ENCODE results near the gene CNTNAP4.

CNTNAP4 gene

DNA sequence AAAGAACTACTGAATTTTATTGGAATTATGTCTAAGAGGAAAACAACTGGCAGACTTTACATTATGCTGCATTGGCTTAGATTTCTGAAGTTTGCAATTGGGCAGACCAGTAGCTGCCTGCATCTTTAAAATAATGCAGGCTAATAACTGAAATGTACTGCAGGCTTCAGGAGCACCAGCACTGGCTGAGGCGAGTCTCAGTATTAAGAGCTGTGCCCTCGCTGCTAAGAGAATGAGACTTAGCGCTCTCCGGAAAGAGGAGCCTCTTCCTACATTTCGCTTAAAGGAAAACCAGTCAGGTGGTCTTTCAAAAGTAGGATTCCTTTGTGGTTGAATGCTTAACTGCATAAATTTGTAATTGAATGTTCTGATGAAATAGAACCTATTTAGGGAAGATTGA, 885 bp downstream of the CNTNAP4 start:
- POLR2A ChIA-PET = no interaction called here
- TF ChIP-seq NFRKB (IDR thresholded peaks at IDR 0.05) (no peak), TARDBP (IDR thresholded peaks at IDR 0.05) (no peak), LEF1 (IDR thresholded peaks at IDR 0.05; ENCODE audit: borderline replicate concordance) (no peak), FOXK2 (IDR thresholded peaks at IDR 0.05) (no peak), BHLHE40 (IDR thresholded peaks at IDR 0.05; ENCODE audit: borderline replicate concordance) (no peak), SUZ12 (IDR thresholded peaks at IDR 0.05) (no peak), CTBP1 (IDR thresholded peaks at IDR 0.05; ENCODE audit: borderline replicate concordance) (no peak), ELF4 (IDR thresholded peaks at IDR 0.05) (no peak), ARNT (IDR thresholded peaks at IDR 0.05) (no peak), ZNF384 (IDR thresholded peaks at IDR 0.05) (no peak), SP1 (IDR thresholded peaks at IDR 0.05) (no peak), FOXA1 (IDR thresholded peaks at IDR 0.05) (no peak), HDGF (IDR thresholded peaks at IDR 0.05; ENCODE audit: borderline replicate concordance) (no peak), FOXM1 (IDR thresholded peaks at IDR 0.05; ENCODE audit: borderline replicate concordance) (no peak), L3MBTL2 (conservative IDR thresholded peaks at IDR 0.05) (no peak)
- TF ChIP-seq, protein P1, sequence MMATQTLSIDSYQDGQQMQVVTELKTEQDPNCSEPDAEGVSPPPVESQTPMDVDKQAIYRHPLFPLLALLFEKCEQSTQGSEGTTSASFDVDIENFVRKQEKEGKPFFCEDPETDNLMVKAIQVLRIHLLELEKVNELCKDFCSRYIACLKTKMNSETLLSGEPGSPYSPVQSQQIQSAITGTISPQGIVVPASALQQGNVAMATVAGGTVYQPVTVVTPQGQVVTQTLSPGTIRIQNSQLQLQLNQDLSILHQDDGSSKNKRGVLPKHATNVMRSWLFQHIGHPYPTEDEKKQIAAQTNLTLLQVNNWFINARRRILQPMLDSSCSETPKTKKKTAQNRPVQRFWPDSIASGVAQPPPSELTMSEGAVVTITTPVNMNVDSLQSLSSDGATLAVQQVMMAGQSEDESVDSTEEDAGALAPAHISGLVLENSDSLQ (IDR thresholded peaks at IDR 0.05) = no peak
- CTCF ChIA-PET = interaction anchor here (1.1 kb wide), 1 partner anchor 13 kb away, joined by 4 read pairs; no protein-coding TSS in a partner anchor
- no peak for DNase-seq (ENCODE audit: extremely low spot score)

DNA sequence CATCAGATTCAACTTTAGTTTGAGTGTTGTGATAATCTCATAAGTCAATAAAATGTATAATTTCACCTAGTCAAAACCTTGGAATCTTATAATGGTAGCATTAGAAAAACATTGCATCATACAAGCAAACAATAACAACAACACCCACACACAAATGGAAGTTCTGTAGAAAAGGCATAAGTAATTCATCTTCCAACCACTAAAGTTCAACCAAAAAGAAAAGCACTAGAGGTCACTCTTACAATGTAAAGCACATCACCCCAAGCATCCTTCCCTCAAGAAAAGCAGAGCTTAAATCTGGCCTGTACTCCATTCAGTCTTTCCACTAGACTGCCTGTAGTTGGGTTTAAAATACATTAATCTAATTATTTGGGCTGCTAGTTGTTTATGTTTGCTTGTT, 1.8 kb downstream of the CNTNAP4 start:
- TF ChIP-seq SUZ12 (IDR thresholded peaks at IDR 0.05) (no peak), FOXK2 (IDR thresholded peaks at IDR 0.05) (no peak), ZNF384 (IDR thresholded peaks at IDR 0.05) (no peak), NFRKB (IDR thresholded peaks at IDR 0.05) (no peak), L3MBTL2 (conservative IDR thresholded peaks at IDR 0.05) (no peak)
- ChIA-PET POLR2A (no interaction called here), CTCF (interaction anchor here (1.2 kb wide), 1 partner anchor 13 kb away, joined by 4 read pairs; no protein-coding TSS in a partner anchor)
- no peak for DNase-seq (ENCODE audit: extremely low spot score)

DNA sequence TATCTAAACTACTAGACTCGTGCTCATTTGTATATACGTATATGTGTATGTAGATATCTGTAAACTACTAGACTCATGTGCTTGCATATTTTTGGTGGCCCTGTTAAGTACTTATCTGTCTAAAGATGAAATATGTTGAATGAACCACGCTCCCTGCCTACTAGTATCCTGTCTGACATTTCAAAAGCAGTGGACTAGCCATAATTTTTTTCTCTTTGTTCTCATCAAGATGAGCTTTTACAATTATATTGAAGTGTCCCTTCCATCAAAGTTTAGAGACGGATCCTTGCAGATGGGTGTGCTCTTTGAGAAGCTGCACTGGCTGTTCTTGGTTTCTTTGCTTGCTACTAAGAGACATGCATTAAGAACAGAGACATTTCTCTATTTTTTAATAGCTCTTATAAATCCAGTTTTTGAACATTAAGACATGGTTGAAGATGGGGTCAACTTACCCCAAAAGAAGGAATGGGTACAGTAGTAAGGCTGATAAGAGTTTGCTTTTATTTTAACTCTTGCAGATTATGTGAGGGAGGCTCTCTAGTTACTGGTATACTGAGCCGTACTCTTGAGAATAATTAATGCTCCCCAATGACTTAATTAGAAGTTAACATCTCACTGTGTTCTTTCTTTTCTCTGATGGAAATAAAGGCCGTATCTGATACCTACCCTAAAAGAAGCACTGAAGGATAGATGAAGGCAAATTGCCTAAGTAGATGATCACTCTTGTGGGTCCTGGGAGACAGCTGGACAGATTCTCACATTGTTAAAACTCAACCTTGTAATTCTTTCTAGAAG, 3.4 kb downstream of the CNTNAP4 start:
- ChIA-PET POLR2A (no interaction called here), CTCF (no interaction called here)
- TF ChIP-seq FOXM1 (IDR thresholded peaks at IDR 0.05; ENCODE audit: borderline replicate concordance) = no peak
- no peak for TF ChIP-seq SUZ12 (IDR thresholded peaks at IDR 0.05)
- no peak for TF ChIP-seq HDGF (IDR thresholded peaks at IDR 0.05; ENCODE audit: borderline replicate concordance)
- no peak for TF ChIP-seq FOXA1 (IDR thresholded peaks at IDR 0.05)
- no peak for TF ChIP-seq NFRKB (IDR thresholded peaks at IDR 0.05)
- TF ChIP-seq ZNF384 (IDR thresholded peaks at IDR 0.05) = no peak
- TF ChIP-seq LEF1 (IDR thresholded peaks at IDR 0.05; ENCODE audit: borderline replicate concordance) = no peak
- TF ChIP-seq, protein P1 (IDR thresholded peaks at IDR 0.05) = no peak
- TF ChIP-seq ARNT (IDR thresholded peaks at IDR 0.05) = no peak
- TF ChIP-seq FOXK2 (IDR thresholded peaks at IDR 0.05) = no peak
- TF ChIP-seq CTBP1 (IDR thresholded peaks at IDR 0.05; ENCODE audit: borderline replicate concordance) = no peak
- no peak for TF ChIP-seq TARDBP (IDR thresholded peaks at IDR 0.05)
- no peak for DNase-seq (ENCODE audit: extremely low spot score)

DNA sequence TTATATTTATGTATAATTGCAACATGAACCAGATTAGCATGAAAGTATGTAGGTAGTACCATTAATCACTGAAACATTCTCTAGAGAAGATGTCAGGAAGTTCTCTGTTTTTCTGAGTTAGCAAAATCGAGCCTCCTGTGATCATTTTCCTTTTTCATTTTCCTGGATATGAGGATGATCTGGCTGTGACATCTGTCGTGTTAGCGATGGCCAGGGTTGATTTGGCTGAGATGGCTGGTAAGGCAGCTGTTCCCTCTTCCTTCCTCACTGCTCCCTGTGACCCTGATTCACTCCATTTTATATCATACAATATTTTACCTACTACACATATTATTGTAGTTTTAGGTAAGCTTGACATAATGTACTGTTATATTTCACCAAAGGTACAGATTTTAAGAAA, 10.3 kb downstream of the CNTNAP4 start:
- ChIA-PET POLR2A (no interaction called here), CTCF (no interaction called here)
- no peak for DNase-seq (ENCODE audit: extremely low spot score)
- TF ChIP-seq FOXM1 (IDR thresholded peaks at IDR 0.05; ENCODE audit: borderline replicate concordance) (no peak), HDGF (IDR thresholded peaks at IDR 0.05; ENCODE audit: borderline replicate concordance) (no peak), CTBP1 (IDR thresholded peaks at IDR 0.05; ENCODE audit: borderline replicate concordance) (no peak), FOXA1 (IDR thresholded peaks at IDR 0.05) (no peak), FOXK2 (IDR thresholded peaks at IDR 0.05) (no peak), ELF4 (IDR thresholded peaks at IDR 0.05) (no peak), TARDBP (IDR thresholded peaks at IDR 0.05) (no peak), L3MBTL2 (conservative IDR thresholded peaks at IDR 0.05) (no peak)

DNA sequence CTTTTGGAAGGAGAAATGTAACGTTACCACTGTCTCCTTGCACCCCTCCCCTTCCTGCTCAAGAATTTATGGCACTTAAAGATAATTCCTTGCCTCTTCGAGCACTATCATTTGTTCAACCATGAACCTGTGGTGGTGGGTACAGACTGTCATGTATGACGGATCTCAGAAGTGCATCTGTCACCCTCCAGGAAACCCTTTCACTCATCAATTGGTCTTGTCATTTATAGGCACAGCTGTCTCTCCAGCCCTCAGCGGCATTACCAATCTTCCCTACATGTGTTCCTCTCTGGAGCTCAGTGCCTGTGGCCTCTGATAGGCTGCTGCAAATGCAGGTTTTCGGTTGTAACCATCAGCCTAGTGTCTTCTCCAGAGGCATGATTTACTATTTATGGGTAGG, 15.0 kb downstream of the CNTNAP4 start:
- TF ChIP-seq NFRKB (IDR thresholded peaks at IDR 0.05) = no peak
- TF ChIP-seq SUZ12 (IDR thresholded peaks at IDR 0.05) = no peak
- no peak for TF ChIP-seq FOXM1 (IDR thresholded peaks at IDR 0.05; ENCODE audit: borderline replicate concordance)
- no peak for TF ChIP-seq HDGF (IDR thresholded peaks at IDR 0.05; ENCODE audit: borderline replicate concordance)
- no peak for TF ChIP-seq L3MBTL2 (conservative IDR thresholded peaks at IDR 0.05)
- no peak for TF ChIP-seq ZNF384 (IDR thresholded peaks at IDR 0.05)
- TF ChIP-seq FOXA1 (IDR thresholded peaks at IDR 0.05) = no peak
- TF ChIP-seq FOXK2 (IDR thresholded peaks at IDR 0.05) = no peak
- no peak for TF ChIP-seq ELF4 (IDR thresholded peaks at IDR 0.05)
- no peak for TF ChIP-seq LEF1 (IDR thresholded peaks at IDR 0.05; ENCODE audit: borderline replicate concordance)
- no peak for TF ChIP-seq SP1 (IDR thresholded peaks at IDR 0.05)
- no peak for TF ChIP-seq CTBP1 (IDR thresholded peaks at IDR 0.05; ENCODE audit: borderline replicate concordance)
- TF ChIP-seq, protein P1 (IDR thresholded peaks at IDR 0.05) = no peak
- no peak for TF ChIP-seq ARNT (IDR thresholded peaks at IDR 0.05)
- TF ChIP-seq TARDBP (IDR thresholded peaks at IDR 0.05) = no peak
- no peak for TF ChIP-seq BHLHE40 (IDR thresholded peaks at IDR 0.05; ENCODE audit: borderline replicate concordance)
- ChIA-PET POLR2A (no interaction called here), CTCF (no interaction called here)
- no peak for DNase-seq (ENCODE audit: extremely low spot score)

DNA sequence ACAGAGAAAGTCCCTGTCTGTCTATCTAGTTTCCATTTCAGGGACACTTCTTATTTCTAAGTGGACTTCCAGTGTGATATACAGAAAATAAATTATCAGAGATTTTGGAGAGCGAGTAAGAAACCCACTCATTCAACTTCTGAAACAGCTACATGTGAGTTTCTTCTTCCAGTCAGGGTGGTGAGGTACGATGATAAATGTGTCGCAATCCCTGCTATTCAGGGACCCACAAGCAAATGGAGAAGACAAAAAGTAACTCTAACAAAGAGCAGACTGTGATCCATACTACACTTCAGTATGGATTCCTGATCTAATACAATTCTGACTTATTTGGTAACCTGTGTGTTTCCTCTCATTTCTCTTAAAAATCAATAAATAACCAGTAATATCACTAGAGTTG, 16.8 kb downstream of the CNTNAP4 start:
- no peak for DNase-seq (ENCODE audit: extremely low spot score)
- POLR2A ChIA-PET = no interaction called here
- CTCF ChIA-PET = no interaction called here
- TF ChIP-seq BHLHE40 (IDR thresholded peaks at IDR 0.05; ENCODE audit: borderline replicate concordance) (no peak), CTBP1 (IDR thresholded peaks at IDR 0.05; ENCODE audit: borderline replicate concordance) (no peak), SP1 (IDR thresholded peaks at IDR 0.05) (no peak), NFRKB (IDR thresholded peaks at IDR 0.05) (no peak), ZNF384 (IDR thresholded peaks at IDR 0.05) (no peak), HDGF (IDR thresholded peaks at IDR 0.05; ENCODE audit: borderline replicate concordance) (no peak), FOXM1 (IDR thresholded peaks at IDR 0.05; ENCODE audit: borderline replicate concordance) (no peak), TARDBP (IDR thresholded peaks at IDR 0.05) (no peak), ELF4 (IDR thresholded peaks at IDR 0.05) (no peak), FOXK2 (IDR thresholded peaks at IDR 0.05) (no peak), FOXA1 (IDR thresholded peaks at IDR 0.05) (no peak), LEF1 (IDR thresholded peaks at IDR 0.05; ENCODE audit: borderline replicate concordance) (no peak), ARNT (IDR thresholded peaks at IDR 0.05) (no peak), L3MBTL2 (conservative IDR thresholded peaks at IDR 0.05) (no peak), SUZ12 (IDR thresholded peaks at IDR 0.05) (no peak)
- TF ChIP-seq, protein P1 (IDR thresholded peaks at IDR 0.05) = no peak
